Smooth muscle cell of the umbilical artery (primary cell): ENCODE measurements around the gene APBA3. TPM values are rescaled to one million over a fixed set of nuclear protein-coding genes. Genes with fewer than 3 reads are reported as not detected.

Experiments used
- total RNA-seq: library from RNA; depleted of rRNA; stranded (reverse); fragments of >200 nt; gene quantifications from 2 replicates; pipeline ENCODE4 v1.2.3, GENCODE V29; 2014

The APBA3 gene
- 26.5 and 27.6 TPM in 2 replicates for total RNA-seq

DNA sequence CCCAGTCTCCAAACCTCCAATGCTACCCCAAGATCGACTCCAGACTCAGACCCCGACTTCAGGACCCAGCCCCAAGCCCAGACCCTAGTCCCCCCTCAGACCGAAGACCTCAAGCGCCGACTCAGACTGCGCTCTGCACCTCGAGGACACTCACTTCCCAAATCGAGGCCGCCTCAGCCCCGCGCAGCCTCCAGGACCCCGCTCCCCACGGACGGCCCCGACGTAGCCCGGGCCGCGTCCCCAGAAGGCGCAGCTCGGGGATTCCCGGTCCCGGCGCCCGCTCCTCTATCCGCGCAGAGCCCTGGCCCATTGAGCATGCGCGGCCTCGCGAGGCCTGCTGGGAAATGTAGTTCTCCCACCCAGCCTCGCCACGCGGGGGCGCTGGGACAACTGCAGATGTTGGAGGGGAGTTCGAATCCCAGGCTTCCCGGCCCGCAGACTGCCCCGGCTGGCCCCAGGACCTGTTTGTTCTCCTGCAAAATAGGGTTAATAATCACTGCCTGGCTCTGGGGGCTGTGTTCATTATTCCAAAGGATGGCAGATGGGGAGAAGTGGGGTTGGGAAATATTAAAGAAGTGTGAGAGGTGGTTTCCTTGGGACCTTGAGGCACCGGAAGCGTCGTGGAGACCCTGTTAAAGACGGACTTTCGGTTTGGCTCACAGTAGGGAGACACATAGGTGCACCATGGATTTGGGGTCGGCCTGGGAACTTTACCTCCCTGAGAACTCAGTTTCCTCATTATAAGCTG lies at the start of gene APBA3:
APBA3 (minus strand) TSS at position 311 of the 748 bp plus-strand sequence. CDS start 1,428 bp downstream, outside the sequence.

GRCh38 chr19:3785938-3786824 lies 24.7 kb upstream of the APBA3 start, which contains the start of gene MATK:
Gene MATK (minus strand): TSS chr19:3786381. CDS start chr19:3785135, 1,246 bp downstream.

GRCh38 chr19:3771906-3772455 lies 10.5 kb upstream of the APBA3 start, which contains the start of gene RAX2:
Gene RAX2 (minus strand): TSS chr19:3772228. CDS start chr19:3771742, 486 bp downstream.

DNA sequence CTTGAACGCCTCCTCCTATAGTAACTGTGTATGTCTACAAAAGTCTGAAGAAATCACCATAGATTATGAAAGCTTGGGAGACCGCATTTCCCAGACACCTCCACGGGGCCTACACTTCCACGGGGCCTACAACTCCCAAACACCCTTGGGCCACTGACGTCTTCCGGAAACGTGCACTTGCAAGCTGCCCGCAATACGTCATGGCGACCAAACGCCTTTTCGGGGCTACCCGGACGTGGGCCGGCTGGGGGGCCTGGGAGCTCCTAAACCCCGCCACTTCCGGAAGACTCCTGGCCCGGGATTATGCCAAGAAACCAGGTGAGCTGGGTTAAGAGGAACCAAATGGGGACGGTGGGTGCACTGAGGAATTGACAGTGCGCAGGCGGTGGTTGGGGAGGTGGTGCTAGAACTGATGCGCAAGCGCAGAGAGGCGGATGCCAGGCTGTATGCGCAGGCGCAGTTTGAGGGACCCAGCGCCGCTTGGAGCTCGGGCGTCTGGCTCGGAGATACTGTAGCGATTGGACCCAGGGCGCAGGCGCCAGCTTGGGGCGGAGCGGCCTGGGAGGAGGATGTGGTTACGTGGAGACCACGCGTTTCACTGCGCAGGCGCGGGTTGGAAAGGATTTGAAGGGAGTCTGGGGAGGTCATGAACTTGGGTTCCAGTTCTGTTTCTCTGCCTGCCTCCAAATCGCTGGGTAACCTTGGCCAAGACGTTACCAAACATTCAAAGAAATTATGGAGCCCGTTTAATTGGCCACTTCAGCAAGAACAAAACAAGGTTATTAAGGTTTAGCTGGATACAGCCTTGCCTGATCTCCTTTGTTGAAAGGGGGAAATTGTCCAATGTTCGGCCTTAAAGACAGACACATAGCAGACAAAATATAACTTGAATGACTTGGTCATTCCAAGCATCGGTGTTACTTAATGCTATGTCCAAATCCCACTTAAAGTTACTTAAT lies 1.3 kb upstream of the APBA3 start, which contains the start of gene MRPL54:
MRPL54 (plus strand) TSS at position 182 of the 959 bp plus-strand sequence; CDS start at position 201, 19 bp downstream.

GRCh38 chr19:3708207-3708931 lies 53.1 kb downstream of the APBA3 start, which contains the start of gene TJP3:
Gene TJP3 (plus strand): TSS chr19:3708384. CDS start chr19:3728433, 20,049 bp downstream.

Other genes starting within 250 kb of the APBA3 start
- gene TEKTIP1, start 222.5 kb downstream of the APBA3 start, total RNA-seq: not detected in 2 replicates
- 117 and 155 TPM in 2 replicates for gene MFSD12, start 204.1 kb downstream of the APBA3 start, total RNA-seq
- 55.8 and 65.8 TPM in 2 replicates for gene HMG20B, start 188.7 kb downstream of the APBA3 start, total RNA-seq
- gene GIPC3, start 176.2 kb downstream of the APBA3 start, total RNA-seq: under 0.01 TPM in 1 of 2 replicates, not detected in the other
- 0.89 and 2.2 TPM in 2 replicates for gene TBXA2R, start 154.8 kb downstream of the APBA3 start, total RNA-seq
- gene CACTIN, start 134.9 kb downstream of the APBA3 start, total RNA-seq: 20.2 and 32.9 TPM in 2 replicates
- gene PIP5K1C, start 61.2 kb downstream of the APBA3 start, total RNA-seq: 38.9 and 62.7 TPM in 2 replicates
- gene TJP3, start 53.3 kb downstream of the APBA3 start, total RNA-seq: not detected in 2 replicates
- gene MRPL54, start 990 bp upstream of the APBA3 start, total RNA-seq: 13.4 and 36.8 TPM in 2 replicates
- gene RAX2, start 10.5 kb upstream of the APBA3 start, total RNA-seq: not detected in 2 replicates
- not detected in 2 replicates for gene MATK, start 24.7 kb upstream of the APBA3 start, total RNA-seq
- not detected in 2 replicates for gene ZFR2, start 107.3 kb upstream of the APBA3 start, total RNA-seq
- gene ATCAY, start 119.0 kb upstream of the APBA3 start, total RNA-seq: not detected in 2 replicates
- gene NMRK2, start 171.4 kb upstream of the APBA3 start, total RNA-seq: not detected in 2 replicates
- 169 and 182 TPM in 2 replicates for gene DAPK3, start 209.4 kb upstream of the APBA3 start, total RNA-seq
- 3,552 and 3,788 TPM in 2 replicates for gene EEF2, start 223.8 kb upstream of the APBA3 start, total RNA-seq
- 8.3 and 12.3 TPM in 2 replicates for gene PIAS4, start 246.0 kb upstream of the APBA3 start, total RNA-seq